Measurements from ENCODE around the gene HIF3A. TPM values are rescaled to one million over a fixed set of nuclear protein-coding genes. Genes with fewer than 3 reads are reported as not detected.
"Not testable (repeated sequence)": the region's sequence is repeated elsewhere in the genome, so short reads cannot be mapped to it uniquely, and the experiment has no call there.

HIF3A gene
- 13.5 and 54.6 TPM in 2 replicates for total RNA-seq

DNA sequence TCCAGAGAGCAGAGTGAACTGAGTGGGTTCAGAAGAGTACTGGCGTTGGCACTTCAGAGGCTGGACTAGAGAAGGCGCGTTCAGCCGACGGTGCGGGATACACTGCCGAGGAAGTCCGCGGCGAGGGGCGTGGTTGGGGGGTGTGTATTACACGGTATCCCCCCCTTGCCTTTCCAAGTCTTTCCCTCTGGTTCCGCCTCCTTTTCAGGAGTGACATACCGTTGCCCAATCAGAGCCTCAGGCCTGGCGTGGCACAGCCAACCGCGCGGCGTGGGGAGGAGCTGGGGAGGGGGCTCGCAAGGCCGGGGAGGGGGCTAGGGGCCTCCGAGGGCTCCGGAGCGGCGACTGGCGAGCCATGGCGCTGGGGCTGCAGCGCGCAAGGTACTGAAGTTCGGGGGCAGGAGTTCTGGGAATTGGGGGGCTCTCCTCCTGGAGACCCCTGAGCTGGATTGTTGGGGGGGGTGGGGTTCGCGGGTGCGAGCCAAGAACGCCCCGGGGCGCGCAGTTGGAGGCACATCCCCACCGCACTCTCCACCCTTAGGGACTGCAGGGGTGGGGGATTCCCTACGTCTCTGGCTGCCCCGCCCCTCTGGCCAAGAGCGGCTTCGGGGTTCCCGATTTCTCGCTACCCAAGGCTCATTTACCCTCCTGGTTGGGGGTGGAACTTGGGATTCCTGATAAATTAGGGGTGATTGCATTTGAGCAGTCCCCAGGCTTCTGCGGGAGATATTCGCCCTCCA lies at the start of gene HIF3A:
Gene HIF3A (plus strand): TSS at position 321 of the 740 bp plus-strand sequence. CDS start 35 bp downstream, at position 356.
- DNase-seq (ENCODE audit: low read depth in 2 of 2) = peak; percentile 56 to 86

- no peak for DNase-seq (ENCODE audit: low read depth in 2 of 2)
Measured at GRCh38 chr19:46250076-46250735, 46.6 kb upstream of the HIF3A start.

DNA sequence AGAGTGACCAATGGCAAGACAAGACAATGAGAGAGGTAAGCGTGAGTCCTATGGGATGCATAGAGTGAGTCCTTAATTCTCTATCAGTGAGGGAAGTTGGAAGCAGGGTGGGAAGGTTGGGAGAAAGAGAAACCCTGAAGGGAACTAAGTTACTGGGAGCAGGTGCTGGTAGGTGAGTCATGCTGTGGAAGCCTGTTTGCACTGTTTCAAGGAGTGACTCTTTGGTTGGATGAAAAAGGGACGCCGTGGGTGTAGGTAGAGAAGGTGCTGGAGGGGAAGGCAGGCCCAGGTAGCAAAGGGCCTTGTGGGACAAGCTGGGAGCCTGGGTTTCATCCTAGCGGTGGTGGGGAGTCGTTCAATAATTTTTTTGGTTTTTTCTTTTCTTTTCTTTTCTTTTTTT lies 45.4 kb upstream of the HIF3A start:
- no peak for DNase-seq (ENCODE audit: low read depth in 2 of 2)

DNA sequence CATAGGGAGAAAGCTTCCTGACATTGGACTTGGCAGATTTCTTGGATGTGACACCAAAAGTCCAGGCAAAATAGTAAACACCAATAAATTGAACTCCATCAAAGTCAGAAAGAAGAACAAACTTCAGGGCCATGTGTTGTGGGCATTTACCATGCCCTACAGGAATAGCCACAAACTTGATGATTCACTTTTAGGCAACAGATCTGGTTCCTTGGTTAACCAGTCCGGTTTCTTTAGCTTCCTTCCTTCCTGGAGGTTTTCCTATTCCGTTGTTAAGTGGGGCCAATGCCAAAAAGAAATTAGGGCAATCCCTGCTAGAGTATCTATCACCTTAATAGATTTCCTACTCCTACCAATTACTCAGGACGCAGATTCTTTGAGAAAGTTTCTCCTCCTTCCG lies 42.1 kb upstream of the HIF3A start:
- no peak for DNase-seq (ENCODE audit: low read depth in 2 of 2)

DNA sequence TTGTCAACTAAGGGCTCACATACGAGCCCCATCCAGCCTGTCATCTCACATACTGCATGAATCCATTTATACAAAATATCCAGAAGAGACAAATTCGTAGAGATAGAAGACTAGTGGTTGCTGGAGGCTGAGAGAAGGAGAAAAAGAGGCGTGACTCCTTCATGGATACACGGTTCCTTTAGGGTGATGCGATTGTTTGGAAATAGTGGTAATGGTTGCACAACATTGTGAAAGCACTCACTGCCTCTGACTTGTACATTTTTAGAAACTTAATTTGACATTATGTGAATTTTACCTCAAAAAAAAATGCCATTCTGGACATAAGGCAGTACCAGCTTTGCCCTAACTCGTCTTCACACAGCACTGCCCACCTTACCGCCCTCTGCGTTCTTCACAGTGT lies 40.0 kb upstream of the HIF3A start:
- no peak for DNase-seq (ENCODE audit: low read depth in 2 of 2)

- DNase-seq (ENCODE audit: low read depth in 2 of 2) = not testable (repeated sequence)
Measured at GRCh38 chr19:46261501-46261900, 35.3 kb upstream of the HIF3A start.

DNA sequence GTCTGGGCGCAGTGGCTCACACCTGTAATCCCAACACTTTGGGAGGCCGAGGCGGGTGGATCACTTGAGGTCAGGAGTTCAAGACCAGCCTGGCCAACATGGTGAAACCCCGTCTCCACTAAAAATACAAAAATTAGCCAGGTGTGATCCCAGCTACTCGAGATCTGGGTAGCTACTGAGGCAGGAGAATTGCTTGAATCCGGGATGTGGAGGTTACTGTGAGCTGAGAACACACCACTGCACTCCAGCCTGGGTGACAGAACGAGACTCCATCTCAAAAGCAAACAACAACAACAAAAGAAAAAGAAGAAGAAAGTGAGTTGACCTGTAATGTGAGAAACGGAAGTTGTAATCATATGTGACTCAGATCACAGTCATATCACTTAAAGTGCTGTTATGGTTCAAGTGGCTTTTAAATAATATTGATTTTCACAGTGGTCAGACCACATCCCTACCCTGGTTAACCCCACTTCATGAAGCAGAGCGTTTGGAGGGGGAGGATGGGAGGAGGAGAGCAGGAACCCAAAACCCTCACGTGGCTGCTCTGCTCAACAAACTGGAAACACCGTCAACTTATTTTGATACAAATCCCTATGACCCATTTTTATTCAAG lies 34.1 kb upstream of the HIF3A start:
- DNase-seq (ENCODE audit: low read depth in 2 of 2) = peak in 1 of 2 donors; percentile 64

DNA sequence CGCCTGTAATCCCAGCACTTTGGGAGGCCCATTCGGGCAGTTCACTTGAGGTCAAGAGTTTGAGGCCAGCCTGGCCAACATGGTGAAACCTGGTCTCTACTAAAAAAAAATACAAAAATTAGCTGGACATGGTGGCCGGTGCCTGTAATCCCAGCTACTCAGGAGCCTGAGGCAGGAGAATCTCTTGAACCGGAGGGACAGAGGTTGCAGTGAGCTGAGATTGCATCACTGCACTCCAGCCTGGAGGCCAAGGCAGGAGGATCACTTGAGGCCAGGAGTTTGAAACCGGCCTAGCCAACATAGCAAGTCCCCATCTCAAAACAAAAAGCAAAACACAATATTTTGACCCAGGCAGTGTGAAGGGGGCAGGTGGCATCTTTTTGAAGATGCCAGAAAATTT lies 32.0 kb upstream of the HIF3A start:
- not testable (repeated sequence) for DNase-seq (ENCODE audit: low read depth in 2 of 2)

GRCh38 chr19:46265217-46265828 lies 31.5 kb upstream of the HIF3A start:
- DNase-seq (ENCODE audit: low read depth in 2 of 2) = peak; percentile 80 to 88

DNA sequence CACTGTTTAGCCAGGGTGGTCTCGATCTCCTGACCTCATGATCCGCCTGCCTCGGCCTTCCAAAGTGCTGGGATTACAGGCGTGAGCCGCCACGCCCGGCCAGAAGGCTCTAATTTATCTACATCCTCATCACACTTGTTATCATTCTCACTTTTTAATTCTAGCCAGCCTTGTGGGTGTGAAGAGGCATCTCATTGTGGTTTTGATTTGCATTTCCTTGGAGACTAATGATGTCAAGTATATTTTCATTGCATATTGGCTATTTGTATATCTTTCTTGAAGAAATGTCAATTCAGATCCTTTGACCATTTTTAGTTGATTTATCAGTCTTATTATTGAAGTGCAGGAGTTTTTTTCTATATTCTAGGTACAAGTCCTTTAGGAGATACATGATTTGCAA lies 27.7 kb upstream of the HIF3A start:
- DNase-seq (ENCODE audit: low read depth in 2 of 2) = no peak

DNA sequence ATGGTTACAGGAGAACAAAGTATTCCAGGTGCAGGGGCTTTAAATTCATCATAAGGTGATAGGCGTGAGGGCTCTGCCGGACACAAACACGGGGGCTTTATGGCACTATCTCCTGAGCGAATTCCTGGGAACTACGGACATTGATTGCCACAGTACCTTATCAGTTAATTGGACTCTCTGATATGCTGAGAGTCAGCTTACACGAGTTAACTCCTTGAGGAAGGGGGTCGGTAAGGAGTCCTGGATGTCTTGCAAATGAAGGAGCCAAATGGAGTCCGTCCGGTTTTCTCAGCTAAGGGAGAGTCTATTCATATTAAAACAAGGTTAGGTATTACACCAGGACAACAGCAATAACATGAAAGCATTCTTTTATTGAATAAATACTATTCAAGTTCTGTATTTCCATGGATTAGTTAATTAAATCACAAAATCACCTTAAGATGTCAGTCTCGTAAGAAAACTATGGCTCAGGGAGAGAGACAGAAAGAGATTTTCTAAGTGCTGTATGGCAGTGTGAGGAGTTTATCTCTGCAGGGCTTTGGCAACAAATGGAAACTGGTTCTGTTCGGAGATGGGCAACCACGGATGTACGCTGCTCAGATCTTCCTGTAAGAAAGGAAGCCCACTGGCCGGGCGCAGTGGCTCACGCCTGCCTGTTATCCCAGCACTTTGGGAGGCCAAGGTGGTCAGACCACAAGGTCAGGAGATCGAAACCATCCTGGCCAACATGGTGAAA lies 26.2 kb upstream of the HIF3A start:
- no peak for DNase-seq (ENCODE audit: low read depth in 2 of 2)

DNA sequence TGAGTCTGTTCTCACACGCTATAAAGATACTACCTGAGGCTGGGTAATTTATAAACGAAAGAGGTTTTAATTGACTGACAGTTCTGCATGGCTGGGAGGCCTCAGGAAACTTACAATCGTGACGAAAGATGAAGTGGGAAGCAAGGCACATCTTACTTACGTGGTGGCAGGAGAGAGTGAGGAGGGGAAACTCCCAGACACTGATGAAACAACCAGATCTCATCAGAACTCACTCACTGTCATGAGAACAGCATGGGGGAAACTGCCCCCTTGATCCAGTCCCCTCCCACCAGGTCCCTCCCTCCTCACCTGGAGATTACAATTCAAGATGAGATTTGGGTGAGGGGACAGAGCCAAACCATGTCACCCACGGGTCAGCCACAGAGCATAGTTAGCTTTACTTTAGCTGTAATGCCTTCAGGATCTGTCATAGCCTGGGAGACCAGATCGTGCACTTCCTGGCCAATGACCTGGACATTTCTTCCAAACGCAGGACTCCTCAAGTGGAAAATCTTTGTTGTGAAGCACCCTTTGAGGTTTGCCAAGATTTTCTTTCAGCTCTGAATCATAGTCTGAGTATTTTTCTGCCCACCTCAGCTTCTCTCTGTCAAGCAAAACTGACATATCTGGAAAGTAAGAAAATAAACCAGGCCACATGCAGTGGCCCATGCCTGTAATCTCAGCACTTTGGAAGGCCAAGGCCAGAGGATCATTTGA lies 25.2 kb upstream of the HIF3A start:
- peak in 1 of 2 donors; percentile 66 for DNase-seq (ENCODE audit: low read depth in 2 of 2)

DNA sequence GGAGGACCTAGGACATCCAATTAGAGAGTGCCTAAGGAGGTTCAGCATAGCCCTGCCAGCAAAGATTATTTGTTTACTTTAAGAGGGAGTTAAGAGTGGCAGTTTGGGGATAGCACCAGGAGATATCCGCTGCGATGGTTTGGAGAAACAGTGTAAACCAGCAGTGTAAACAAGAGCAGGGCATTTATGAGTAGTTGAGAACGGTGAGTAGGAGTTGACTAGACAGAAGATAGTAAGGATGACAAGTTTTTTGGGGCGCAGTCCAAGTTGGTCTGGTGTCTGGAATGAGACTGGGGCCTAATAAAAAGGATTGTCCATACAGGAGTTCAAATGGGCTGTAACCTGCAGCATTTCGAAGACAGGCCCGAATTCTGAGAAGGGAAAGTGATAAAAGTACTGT lies 22.9 kb upstream of the HIF3A start:
- not testable (repeated sequence) for DNase-seq (ENCODE audit: low read depth in 2 of 2)

- DNase-seq (ENCODE audit: low read depth in 2 of 2) = no peak
Measured at GRCh38 chr19:46279177-46279576, 17.7 kb upstream of the HIF3A start.

GRCh38 chr19:46283771-46284170 lies 13.1 kb upstream of the HIF3A start:
- DNase-seq (ENCODE audit: low read depth in 2 of 2) = peak; percentile 83 to 96

DNA sequence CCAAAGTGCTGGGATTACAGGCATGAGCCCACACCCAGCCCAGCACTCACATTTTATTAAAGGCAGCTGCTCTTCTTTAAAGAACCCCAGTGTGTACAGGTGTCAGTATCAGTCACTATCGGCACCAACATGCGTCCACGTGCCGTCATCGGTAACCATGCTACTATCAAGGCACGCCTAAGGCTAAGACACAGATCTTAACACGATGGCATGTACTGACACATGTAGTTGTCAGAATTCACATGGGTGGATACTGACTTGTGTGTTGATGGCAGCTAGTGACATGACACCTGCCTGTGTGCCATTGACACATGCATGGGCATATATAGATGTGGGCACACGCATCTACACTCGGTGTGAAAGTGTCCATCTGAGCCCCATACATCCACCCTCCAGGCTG lies 12.2 kb upstream of the HIF3A start:
- DNase-seq (ENCODE audit: low read depth in 2 of 2) = no peak

DNA sequence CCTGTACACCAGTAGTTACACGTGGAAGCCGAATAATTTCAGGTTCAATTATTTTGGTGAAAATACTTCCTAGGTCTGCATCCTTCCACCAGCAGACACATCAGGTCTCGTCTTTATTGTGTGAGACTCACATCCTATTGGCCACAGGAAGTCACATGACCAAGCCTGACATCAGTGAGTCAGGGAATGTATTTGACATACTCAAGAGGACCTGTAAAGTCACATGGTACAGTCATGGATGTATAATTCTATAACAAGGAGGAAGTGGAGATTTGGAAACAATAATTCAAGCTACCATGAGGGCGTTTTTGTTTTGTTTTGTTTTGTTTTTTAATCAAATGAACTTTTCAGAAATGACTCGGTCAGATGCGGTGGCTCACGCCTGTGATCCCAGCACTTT lies 9.3 kb upstream of the HIF3A start:
- DNase-seq (ENCODE audit: low read depth in 2 of 2) = peak; percentile 41 to 65

GRCh38 chr19:46288896-46289588 lies 7.8 kb upstream of the HIF3A start:
- peak; percentile 92 to 99 for DNase-seq (ENCODE audit: low read depth in 2 of 2)

DNA sequence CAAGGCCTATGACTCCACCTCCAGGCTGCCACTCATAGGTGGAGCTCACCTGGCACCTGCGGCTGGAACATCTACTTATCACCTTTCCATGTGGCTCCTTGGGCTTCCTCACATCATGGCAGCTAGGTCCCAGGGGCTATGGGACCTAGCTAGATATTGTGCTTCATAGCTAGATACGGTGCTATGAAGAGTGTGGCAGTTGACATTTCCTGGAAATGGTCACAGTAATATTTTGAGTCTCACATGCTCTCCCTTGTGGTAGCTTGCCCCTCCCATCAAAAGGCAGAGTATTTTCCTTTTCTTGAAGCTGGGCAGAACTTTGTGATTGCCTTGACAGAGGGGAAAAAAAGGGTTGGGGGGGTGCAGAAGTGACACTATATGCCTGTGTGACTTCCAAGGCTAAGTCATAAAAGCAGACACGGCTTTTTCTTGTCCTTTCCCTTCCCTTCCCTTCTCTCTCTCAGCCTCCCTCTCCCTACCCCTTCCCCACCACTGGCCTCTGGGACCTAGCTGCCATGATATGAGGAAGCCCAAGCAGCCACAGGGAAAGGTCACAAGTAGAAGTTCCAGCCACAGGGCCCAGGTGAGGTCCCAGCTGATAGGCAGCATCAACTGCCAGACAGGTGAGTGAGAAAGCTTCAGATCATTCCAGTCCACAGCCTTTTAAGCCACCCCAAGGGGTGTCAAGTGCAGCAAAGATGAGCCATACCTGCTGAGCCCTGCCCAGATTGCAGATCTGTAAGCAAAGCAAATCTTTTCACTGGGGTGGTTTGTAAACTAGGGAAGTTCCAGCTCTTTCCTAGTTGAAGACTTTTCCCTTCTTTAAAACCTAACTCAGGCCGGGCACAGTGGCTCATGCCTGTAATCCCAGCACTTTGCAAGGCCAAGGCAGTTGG lies 6.9 kb upstream of the HIF3A start:
- DNase-seq (ENCODE audit: low read depth in 2 of 2) = no peak
